SJCRH30 (cell line): ENCODE measurements around the gene SAE1. TPM values are rescaled to one million over a fixed set of nuclear protein-coding genes. Genes with fewer than 3 reads are reported as not detected.

Source experiments
- DNase-seq, 2 experiments: peaks; one replicate each; pipeline ENCODE4 v3.0.0-alpha.2; 2015 to 2020
- H3K27ac ChIP-seq: fragments of 250-450 bp; sonication (Bioruptor Pico); 2 replicates; pipeline ENCODE4 v1.5.1; 2020; ENCODE audit warnings: mild to moderate bottlenecking, moderate library complexity
- H3K27me3 ChIP-seq: fragments of 250-450 bp; sonication (Bioruptor Pico); 2 replicates; pipeline ENCODE4 v1.5.1; 2020; ENCODE audit warnings: mild to moderate bottlenecking, moderate library complexity
- H3K36me3 ChIP-seq: fragments of 250-450 bp; sonication (Bioruptor Pico); 2 replicates; pipeline ENCODE4 v1.5.1; 2020; ENCODE audit warnings: mild to moderate bottlenecking, moderate library complexity
- H3K4me1 ChIP-seq: fragments of 250-450 bp; sonication (Bioruptor Pico); 2 replicates; pipeline ENCODE4 v1.5.1; 2020; ENCODE audit warnings: mild to moderate bottlenecking, moderate library complexity
- H3K4me3 ChIP-seq: fragments of 250-450 bp; sonication (Bioruptor Pico); 2 replicates; pipeline ENCODE4 v1.5.1; 2020; ENCODE audit warnings: mild to moderate bottlenecking, moderate library complexity
- H3K9me3 ChIP-seq: fragments of 250-450 bp; sonication (Bioruptor Pico); replicated peaks from 2 replicates; pipeline ENCODE4 v1.5.1; 2020; ENCODE audit warnings: mild to moderate bottlenecking, moderate library complexity
- total RNA-seq: library from RNA; depleted of rRNA; stranded (reverse); fragments of >200 nt; shearing (Covaris generic); gene quantifications from 2 replicates; pipeline ENCODE4 v1.2.3, GENCODE V29; 2014

SAE1 gene
- total RNA-seq, 1 experiment from 2014 or later = 219 TPM

DNA sequence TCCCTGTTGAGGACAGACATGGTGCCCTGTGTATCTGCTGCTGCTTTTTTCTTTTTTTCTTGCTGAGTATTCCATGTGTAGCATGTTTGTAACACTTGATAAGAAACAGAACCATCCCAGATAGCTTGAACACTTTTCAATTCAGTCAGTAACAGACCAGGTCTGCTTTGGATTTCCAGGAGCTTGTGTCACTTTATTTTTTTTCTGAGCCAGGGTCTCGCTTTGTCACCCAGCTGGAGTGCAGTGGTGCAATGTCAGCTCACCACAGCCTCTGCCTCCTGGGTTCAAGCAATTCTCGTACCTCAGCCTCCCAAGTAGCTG lies 56.7 kb downstream of the SAE1 start:
- H3K4me3 ChIP-seq = no peak overlapping the region
- no peaks in the 10 kb centered on the region for H3K27me3 ChIP-seq
- no peak for DNase-seq
- peaks cover 26% of the 10 kb centered on the region for H3K4me1 ChIP-seq
- H3K27ac ChIP-seq = no peak overlapping the region
- H3K36me3 ChIP-seq = peaks cover 53% of the 10 kb centered on the region
- H3K9me3 ChIP-seq = no peaks in the 10 kb centered on the region

GRCh38 chr19:47187797-47188196 lies 57.2 kb downstream of the SAE1 start:
- no peak for DNase-seq

DNA sequence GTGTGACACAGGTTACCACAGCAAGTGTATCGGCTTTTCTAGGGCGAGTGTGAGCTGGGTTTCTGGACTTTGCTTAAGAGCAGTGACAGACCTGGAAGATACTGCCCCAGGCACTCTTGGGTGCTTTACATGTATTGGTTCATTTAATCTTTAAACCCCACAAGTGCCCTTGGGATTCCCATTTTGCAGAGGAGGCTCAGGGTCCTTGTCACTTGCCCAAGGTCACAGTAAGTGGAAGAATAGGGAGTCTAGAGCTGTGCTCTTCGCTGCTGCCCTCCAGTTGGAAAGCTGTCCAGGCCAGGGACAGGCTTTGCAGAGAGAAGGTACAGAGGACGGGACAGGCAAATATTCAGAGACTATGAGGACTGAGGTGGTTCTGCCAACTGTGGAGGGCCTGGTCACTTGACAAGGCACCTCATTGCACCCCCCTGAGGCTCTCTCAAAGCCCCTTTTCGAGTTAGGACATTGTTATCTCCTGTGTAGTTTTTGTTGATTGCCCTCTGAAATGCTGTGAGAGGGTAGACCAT lies 57.9 kb downstream of the SAE1 start:
- no peak for DNase-seq
- H3K27ac ChIP-seq = no peak overlapping the region
- peaks cover 26% of the 10 kb centered on the region for H3K4me1 ChIP-seq

More at GRCh38 chr19:47187797-47188196, 57.2 kb downstream of the SAE1 start:
- Histone ChIP-seq H3K4me3 (no peak overlapping the region), H3K36me3 (peaks cover 48% of the 10 kb centered on the region), H3K27ac (no peak overlapping the region), H3K27me3 (no peaks in the 10 kb centered on the region), H3K4me1 (peaks cover 26% of the 10 kb centered on the region), H3K9me3 (no peaks in the 10 kb centered on the region)

DNA sequence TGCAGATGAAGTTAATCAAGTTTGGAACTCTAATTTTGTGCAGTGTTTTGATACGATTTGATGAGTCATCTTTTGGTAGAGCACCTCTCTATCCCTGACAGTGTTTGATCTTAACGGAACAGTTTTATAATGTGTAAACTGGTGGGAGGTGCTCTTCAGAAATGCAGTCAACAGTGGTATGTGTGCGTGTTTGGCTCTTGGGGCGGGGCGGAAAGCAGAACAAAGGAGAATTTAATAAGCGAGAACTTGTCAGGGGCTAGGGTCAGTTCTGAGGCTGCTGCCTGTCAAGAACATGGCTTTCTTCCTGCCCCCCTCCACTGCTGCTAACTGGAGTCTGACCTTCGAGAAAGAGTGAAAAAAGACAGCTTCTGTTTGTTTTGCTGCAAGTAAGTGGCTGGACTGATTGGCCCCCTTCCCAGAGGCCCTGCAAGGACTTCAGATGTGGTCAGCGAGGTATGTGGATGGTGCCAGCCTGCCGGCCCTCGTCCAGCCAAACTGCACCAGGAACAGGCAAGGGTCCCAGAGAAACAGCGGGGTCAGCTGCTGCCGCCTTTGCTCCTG lies 59.6 kb downstream of the SAE1 start:
- H3K36me3 ChIP-seq = peaks cover 32% of the 10 kb centered on the region

More for the DNA sequence above, 57.9 kb downstream of the SAE1 start:
- no peak overlapping the region for H3K4me3 ChIP-seq
- H3K27me3 ChIP-seq = no peaks in the 10 kb centered on the region
- H3K9me3 ChIP-seq = no peaks in the 10 kb centered on the region
- peaks cover 41% of the 10 kb centered on the region for H3K36me3 ChIP-seq

DNA sequence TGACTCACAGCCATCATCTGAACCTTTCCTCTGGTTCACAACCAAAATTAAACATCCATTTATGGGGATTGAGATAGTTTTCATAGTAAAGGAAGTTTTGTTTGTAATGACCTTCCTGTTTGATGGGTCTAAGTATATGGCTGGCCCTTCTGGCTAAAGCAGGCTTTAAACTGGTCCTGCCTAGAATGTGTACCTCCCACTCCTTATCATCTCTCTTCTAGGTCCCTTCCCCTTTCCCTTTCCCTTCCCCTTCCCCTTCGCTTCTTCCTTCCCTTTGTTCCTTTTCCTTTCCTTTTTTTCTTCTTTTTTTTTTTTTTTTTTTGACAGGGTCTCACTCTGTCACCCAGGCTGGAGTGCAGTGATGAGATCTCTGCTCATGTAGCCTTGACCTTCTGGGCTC lies 64.8 kb downstream of the SAE1 start:
- peaks cover 38% of the 10 kb centered on the region for H3K36me3 ChIP-seq
- peaks cover 10% of the 10 kb centered on the region for H3K4me1 ChIP-seq
- no peaks in the 10 kb centered on the region for H3K27me3 ChIP-seq
- H3K9me3 ChIP-seq = no peaks in the 10 kb centered on the region
- H3K4me3 ChIP-seq = no peak overlapping the region
- DNase-seq = no peak
- H3K27ac ChIP-seq = no peak overlapping the region

More for the DNA sequence above, 59.6 kb downstream of the SAE1 start:
- Histone ChIP-seq H3K27me3 (no peaks in the 10 kb centered on the region), H3K4me3 (no peak overlapping the region), H3K4me1 (peaks cover 26% of the 10 kb centered on the region), H3K27ac (peak overlapping the region; percentile 66), H3K9me3 (no peaks in the 10 kb centered on the region)
- DNase-seq = peak; percentile 89 to 93

DNA sequence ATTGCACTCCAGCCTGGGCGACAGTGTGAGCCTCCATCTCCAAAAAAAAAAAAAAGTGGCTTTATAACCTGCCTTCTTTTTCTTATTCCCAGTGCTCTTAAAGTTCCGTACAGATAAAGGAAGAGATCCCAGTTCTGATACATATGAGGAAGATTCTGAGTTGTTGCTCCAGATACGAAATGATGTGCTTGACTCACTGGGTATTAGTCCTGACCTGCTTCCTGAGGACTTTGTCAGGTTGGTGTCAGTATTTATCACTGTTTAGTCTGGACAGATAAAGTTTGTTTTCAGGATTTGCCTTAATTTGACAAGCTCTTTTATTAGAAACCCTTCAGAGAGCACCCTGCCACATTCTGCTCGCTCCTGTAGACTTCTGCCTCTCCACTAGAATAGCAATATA lies 66.5 kb downstream of the SAE1 start:
- no peaks in the 10 kb centered on the region for H3K4me1 ChIP-seq
- H3K27me3 ChIP-seq = no peaks in the 10 kb centered on the region
- H3K36me3 ChIP-seq = peaks cover 39% of the 10 kb centered on the region
- H3K4me3 ChIP-seq = no peak overlapping the region
- no peak overlapping the region for H3K27ac ChIP-seq
- no peak for DNase-seq
- no peaks in the 10 kb centered on the region for H3K9me3 ChIP-seq

GRCh38 chr19:47200530-47200929 lies 69.9 kb downstream of the SAE1 start:
- Histone ChIP-seq H3K27me3 (no peaks in the 10 kb centered on the region), H3K36me3 (peaks cover 58% of the 10 kb centered on the region), H3K4me1 (no peaks in the 10 kb centered on the region), H3K4me3 (no peak overlapping the region), H3K9me3 (no peaks in the 10 kb centered on the region), H3K27ac (no peak overlapping the region)
- no peak for DNase-seq

- Histone ChIP-seq H3K36me3 (peaks cover 70% of the 10 kb centered on the region), H3K4me1 (no peaks in the 10 kb centered on the region), H3K4me3 (no peak overlapping the region), H3K27ac (no peak overlapping the region; the same call in 1 of the 2 replicates), H3K9me3 (no peaks in the 10 kb centered on the region), H3K27me3 (no peaks in the 10 kb centered on the region)
- no peak for DNase-seq
Measured at GRCh38 chr19:47203254-47203653, 72.6 kb downstream of the SAE1 start.

GRCh38 chr19:47209319-47210179 lies 78.9 kb downstream of the SAE1 start:
- Histone ChIP-seq H3K27ac (no peak overlapping the region), H3K36me3 (peaks cover 60% of the 10 kb centered on the region), H3K4me3 (no peak overlapping the region), H3K4me1 (peaks cover 13% of the 10 kb centered on the region), H3K27me3 (no peaks in the 10 kb centered on the region), H3K9me3 (no peaks in the 10 kb centered on the region)
- DNase-seq = peak in 1 of 2 experiments; percentile 33

GRCh38 chr19:47210180-47210490 lies 79.5 kb downstream of the SAE1 start:
- DNase-seq = no peak
- Histone ChIP-seq H3K27me3 (no peaks in the 10 kb centered on the region), H3K4me1 (peaks cover 13% of the 10 kb centered on the region), H3K36me3 (peaks cover 54% of the 10 kb centered on the region), H3K9me3 (no peaks in the 10 kb centered on the region), H3K4me3 (no peak overlapping the region), H3K27ac (no peak overlapping the region; the same call in 1 of the 2 replicates)

GRCh38 chr19:47210689-47211316 lies 80.2 kb downstream of the SAE1 start:
- Histone ChIP-seq H3K4me1 (peaks cover 13% of the 10 kb centered on the region), H3K4me3 (no peak overlapping the region), H3K27ac (peak overlapping the region; percentile 28), H3K27me3 (no peaks in the 10 kb centered on the region), H3K9me3 (no peaks in the 10 kb centered on the region), H3K36me3 (peaks cover 47% of the 10 kb centered on the region)
- DNase-seq = peak; percentile 59 to 83

DNA sequence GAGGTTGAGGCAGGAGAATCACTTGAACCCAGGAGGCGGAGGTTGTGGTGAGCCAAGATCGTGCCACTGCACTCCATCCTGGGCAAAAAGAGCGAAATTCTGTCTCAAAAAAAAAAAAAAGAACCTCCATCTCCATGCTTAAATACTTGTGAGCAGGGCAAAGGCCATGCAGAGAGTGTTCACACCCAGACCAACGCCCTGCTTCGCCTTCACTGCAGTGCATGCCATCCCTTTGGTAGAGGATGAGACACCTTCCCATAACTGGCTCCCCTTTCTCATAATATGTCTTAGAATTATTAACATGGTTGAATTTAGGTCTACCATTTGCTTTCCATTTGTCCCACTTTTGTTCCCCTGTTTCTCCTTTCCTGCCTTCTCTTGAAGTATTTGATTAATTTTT lies 84.9 kb downstream of the SAE1 start:
- DNase-seq = no peak
- Histone ChIP-seq H3K4me3 (no peak overlapping the region), H3K9me3 (no peaks in the 10 kb centered on the region), H3K27ac (no peak overlapping the region), H3K27me3 (no peaks in the 10 kb centered on the region), H3K4me1 (peaks cover 4% of the 10 kb centered on the region), H3K36me3 (peaks cover 10% of the 10 kb centered on the region)

- no peak overlapping the region for H3K4me3 ChIP-seq
- peaks cover 2% of the 10 kb centered on the region; the same call in 1 of the 2 replicates for H3K4me1 ChIP-seq
- H3K27ac ChIP-seq = no peak overlapping the region
- no peak for DNase-seq
- H3K36me3 ChIP-seq = no peaks in the 10 kb centered on the region
- H3K27me3 ChIP-seq = no peaks in the 10 kb centered on the region
- H3K9me3 ChIP-seq = no peaks in the 10 kb centered on the region
Measured at GRCh38 chr19:47221080-47221841, 90.6 kb downstream of the SAE1 start.

DNA sequence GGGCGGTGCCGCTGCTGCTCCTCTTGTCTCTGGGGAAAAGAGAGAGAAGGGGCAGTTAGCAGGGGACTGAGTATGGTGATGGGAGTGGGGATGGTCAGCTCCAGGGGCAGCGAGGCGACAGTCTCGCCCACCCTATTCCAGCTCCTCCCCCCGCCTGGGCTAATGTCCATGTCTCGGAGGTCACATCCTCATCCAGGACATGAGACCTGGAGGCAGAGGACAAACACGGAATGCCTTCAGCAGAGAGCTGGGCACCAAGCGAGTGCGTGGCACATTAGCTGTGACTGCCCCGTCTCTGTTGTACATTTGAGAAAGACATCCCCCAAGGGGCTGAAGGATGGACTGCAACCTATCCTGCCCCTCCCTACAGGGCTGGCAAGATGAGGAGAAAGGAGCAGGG lies 91.3 kb downstream of the SAE1 start:
- H3K27me3 ChIP-seq = no peaks in the 10 kb centered on the region
- H3K4me1 ChIP-seq = peaks cover 4% of the 10 kb centered on the region; the same call in 1 of the 2 replicates
- H3K4me3 ChIP-seq = no peak overlapping the region
- no peak for DNase-seq
- no peak overlapping the region for H3K27ac ChIP-seq
- H3K9me3 ChIP-seq = no peaks in the 10 kb centered on the region
- H3K36me3 ChIP-seq = no peaks in the 10 kb centered on the region
